Tibial artery (tissue), 4 donors: ENCODE data around the gene NEK4.
A peak's percentile ranks its signal among the peaks of the same experiment; 100 is the strongest.

Experiments used
- DNase-seq, 2 donors: peaks; one replicate each; pipeline ENCODE4 v3.0.0-alpha.2; 2019
- H3K27ac ChIP-seq, 2 donors: fragments of 200-600 bp; sonication (generic) in 1 of 2; 1 replicate in 1 of 2; 2 replicates in 1 of 2; pipeline ENCODE4 v1.5.1; 2018 to 2019; ENCODE audit warnings: mild to moderate bottlenecking in 1 of 2
- H3K27me3 ChIP-seq, 2 donors: fragments of 200-600 bp; sonication (generic) in 1 of 2; one replicate each; pipeline versions ENCODE4 v1.5.1 to v1.6.0; 2016 to 2019
- H3K36me3 ChIP-seq, 3 donors: fragments of 200-600 bp; sonication (generic) in 2 of 3; one replicate each; pipeline ENCODE4 v1.5.1; 2016 to 2019; ENCODE audit warnings: mild to moderate bottlenecking in 2 of 3
- H3K4me1 ChIP-seq, 4 donors: fragments of 200-600 bp; sonication (generic) in 2 of 4; 1 replicate in 3 of 4; 2 replicates in 1 of 4; pipeline ENCODE4 v1.5.1; 2016 to 2019
- H3K4me3 ChIP-seq, 2 donors: fragments of 200-600 bp; sonication (generic) in 1 of 2; 1 replicate in 1 of 2; 2 replicates in 1 of 2; pipeline ENCODE4 v1.5.1; 2018 to 2019; ENCODE audit warnings: mild to moderate bottlenecking in 2 of 2
- H3K9me3 ChIP-seq, 3 donors: fragments of 200-600 bp; sonication (generic) in 1 of 3; one replicate each; pipeline ENCODE4 v1.5.1; 2016 to 2019
- intact Hi-C: fragments of 100-400 bp; cut with DNase I; formaldehyde crosslinking; loops from one replicate; pipeline ENCODE4 v1.15.0; 2023; ENCODE audit warnings: low total_unique reads
- TF ChIP-seq, protein P1 (sequence below), 2 experiments: fragments of 200-600 bp in 1 of 2; fragments of 450-650 bp in 1 of 2; IDR thresholded peaks; one replicate each; pipeline ENCODE4 v1.5.1; 2017 to 2019; ENCODE audit warnings: antibody characterized with exemption in 2 of 2, mild to moderate bottlenecking in 1 of 2, moderate library complexity in 1 of 2

NEK4 gene

DNA sequence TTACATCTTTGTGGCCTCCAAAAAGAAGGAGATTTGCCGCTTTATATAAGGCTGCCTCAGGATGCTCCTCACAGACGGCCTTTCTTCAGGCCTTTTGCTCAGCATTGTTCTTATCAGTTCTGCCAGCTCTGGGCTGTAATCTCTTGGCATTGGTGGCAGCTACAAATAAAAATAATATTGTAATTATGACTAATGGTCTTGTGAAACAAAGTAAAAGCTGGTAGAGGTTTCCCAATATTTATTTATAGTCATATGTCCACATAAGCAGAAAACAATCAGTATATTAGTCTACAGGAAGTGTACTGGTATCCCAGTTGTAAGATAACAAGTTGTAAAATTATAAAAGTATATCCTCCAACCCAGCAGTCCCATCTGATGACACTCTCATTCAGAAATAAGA lies 7.3 kb downstream of the NEK4 start:
- intact Hi-C loops: no loop called here
- TF ChIP-seq, protein P1, sequence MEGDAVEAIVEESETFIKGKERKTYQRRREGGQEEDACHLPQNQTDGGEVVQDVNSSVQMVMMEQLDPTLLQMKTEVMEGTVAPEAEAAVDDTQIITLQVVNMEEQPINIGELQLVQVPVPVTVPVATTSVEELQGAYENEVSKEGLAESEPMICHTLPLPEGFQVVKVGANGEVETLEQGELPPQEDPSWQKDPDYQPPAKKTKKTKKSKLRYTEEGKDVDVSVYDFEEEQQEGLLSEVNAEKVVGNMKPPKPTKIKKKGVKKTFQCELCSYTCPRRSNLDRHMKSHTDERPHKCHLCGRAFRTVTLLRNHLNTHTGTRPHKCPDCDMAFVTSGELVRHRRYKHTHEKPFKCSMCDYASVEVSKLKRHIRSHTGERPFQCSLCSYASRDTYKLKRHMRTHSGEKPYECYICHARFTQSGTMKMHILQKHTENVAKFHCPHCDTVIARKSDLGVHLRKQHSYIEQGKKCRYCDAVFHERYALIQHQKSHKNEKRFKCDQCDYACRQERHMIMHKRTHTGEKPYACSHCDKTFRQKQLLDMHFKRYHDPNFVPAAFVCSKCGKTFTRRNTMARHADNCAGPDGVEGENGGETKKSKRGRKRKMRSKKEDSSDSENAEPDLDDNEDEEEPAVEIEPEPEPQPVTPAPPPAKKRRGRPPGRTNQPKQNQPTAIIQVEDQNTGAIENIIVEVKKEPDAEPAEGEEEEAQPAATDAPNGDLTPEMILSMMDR (IDR thresholded peaks at IDR 0.05): no peak
- peak overlapping the region in 1 of 2 donors; percentile 26 for H3K27ac ChIP-seq

DNA sequence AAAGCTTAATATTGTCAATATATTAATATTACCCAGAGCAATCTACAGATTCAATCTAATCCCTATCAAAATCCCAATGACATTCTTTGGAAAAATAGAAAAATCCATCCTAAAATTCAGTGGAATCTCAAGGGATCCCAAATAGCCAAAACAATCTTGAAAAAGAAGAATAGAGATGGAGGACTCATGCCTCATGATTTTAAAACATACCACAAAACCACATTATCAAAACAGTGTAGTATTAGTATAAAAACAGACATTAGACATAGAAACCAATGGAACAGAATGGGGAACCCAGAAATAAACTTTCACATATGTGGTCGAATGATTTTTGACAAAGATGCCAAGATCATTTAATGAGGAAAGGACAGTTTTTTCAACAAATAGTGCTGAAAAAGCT lies 14.6 kb downstream of the NEK4 start:
- Histone ChIP-seq H3K4me1 (no peaks in the 10 kb centered on the region), H3K36me3 (peaks cover 54 to 81% (median 59%) of the 10 kb centered on the region in 3 donors), H3K27me3 (no peaks in the 10 kb centered on the region), H3K9me3 (no peaks in the 10 kb centered on the region), H3K27ac (no peak overlapping the region), H3K4me3 (no peak overlapping the region)
- no peak for DNase-seq
- TF ChIP-seq, protein P1 (IDR thresholded peaks at IDR 0.05): no peak
- intact Hi-C loops: no loop called here

More for the DNA sequence above, 7.3 kb downstream of the NEK4 start:
- H3K27me3 ChIP-seq: no peaks in the 10 kb centered on the region
- DNase-seq: no peak
- no peak overlapping the region for H3K4me3 ChIP-seq
- peaks cover 0 to 16% (median 0%) of the 10 kb centered on the region in 4 donors for H3K4me1 ChIP-seq
- H3K36me3 ChIP-seq: peaks cover 57 to 94% (median 71%) of the 10 kb centered on the region in 3 donors
- H3K9me3 ChIP-seq: no peaks in the 10 kb centered on the region

DNA sequence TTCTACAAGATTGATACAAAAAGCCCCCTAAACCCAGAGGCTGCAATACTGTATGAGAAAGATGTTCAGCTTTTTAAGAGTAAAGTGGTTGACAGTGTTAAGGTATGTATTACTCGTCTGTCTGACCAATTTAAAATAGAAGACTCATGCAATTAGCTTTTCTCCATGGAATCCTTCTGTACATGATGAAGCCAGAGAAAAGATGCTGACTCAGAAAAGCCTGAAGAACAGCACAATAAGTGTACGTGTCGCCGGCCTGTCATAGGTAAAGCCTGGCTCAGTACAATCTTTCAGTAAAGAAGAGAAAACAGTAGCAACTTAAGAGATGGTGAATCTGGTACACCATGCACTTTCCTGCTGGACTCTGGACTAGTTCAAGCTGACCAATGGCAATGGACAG lies 16.4 kb downstream of the NEK4 start:
- H3K36me3 ChIP-seq: peaks cover 60 to 81% (median 65%) of the 10 kb centered on the region in 3 donors
- H3K27ac ChIP-seq: no peak overlapping the region
- TF ChIP-seq, protein P1 (IDR thresholded peaks at IDR 0.05): no peak
- intact Hi-C loops: no loop called here
- H3K27me3 ChIP-seq: no peaks in the 10 kb centered on the region
- DNase-seq: no peak
- no peaks in the 10 kb centered on the region for H3K4me1 ChIP-seq
- H3K4me3 ChIP-seq: no peak overlapping the region
- H3K9me3 ChIP-seq: no peaks in the 10 kb centered on the region

DNA sequence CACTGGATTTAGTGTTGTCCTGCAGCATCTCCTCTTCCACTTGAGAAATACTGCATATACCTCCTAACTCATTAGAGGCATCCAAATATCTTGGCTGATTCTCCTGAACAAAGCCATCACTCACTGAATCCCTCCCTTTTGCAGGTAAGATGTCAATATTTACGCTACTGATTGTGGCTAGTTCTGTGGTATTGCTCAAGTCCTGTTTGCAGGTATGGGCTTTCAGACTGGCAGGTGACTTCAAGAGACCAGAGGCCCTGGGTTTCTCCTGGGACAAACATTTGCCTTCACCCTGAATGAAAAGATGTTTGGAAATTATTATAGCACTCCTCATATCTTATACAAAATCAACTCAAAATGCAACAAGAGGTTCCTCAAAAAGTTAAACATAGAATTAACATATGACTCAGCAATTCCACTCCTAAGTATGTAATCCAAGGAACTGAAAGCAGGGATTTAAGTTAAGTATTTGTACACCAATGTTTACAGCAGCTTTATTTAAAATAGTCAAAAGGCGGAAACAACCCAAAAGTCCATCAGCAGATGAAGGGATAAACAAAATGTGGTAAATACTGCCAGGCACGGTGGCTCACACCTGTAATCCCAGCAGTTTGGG lies 18.6 kb downstream of the NEK4 start:
- Histone ChIP-seq H3K9me3 (no peaks in the 10 kb centered on the region), H3K27ac (no peak overlapping the region), H3K4me3 (no peak overlapping the region), H3K36me3 (peaks cover 60 to 83% (median 61%) of the 10 kb centered on the region in 3 donors), H3K27me3 (no peaks in the 10 kb centered on the region), H3K4me1 (no peaks in the 10 kb centered on the region)
- intact Hi-C loops: no loop called here
- TF ChIP-seq, protein P1 (IDR thresholded peaks at IDR 0.05): no peak
- DNase-seq: no peak

DNA sequence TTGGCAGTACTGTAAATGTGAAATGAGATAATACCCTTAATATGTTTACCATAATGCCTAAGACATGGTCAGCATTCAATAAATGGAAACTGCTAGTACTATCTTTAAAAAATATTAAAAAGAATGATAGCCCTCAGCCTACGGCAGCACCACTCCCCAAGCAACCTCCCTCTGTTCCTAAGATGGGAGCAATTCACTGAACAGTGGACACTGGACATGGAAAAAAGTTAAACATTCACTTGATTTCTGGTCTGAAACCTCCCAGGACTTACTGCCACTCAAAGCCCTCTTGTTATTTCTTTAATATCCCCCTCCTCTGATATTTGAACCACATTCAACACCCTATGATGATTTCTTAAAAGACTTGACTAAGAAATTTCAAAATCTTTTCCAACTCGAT lies 27.0 kb downstream of the NEK4 start:
- DNase-seq: no peak
- H3K27me3 ChIP-seq: no peaks in the 10 kb centered on the region
- TF ChIP-seq, protein P1 (IDR thresholded peaks at IDR 0.05): no peak
- H3K36me3 ChIP-seq: peaks cover 56 to 98% (median 87%) of the 10 kb centered on the region in 3 donors
- H3K9me3 ChIP-seq: no peaks in the 10 kb centered on the region
- H3K27ac ChIP-seq: no peak overlapping the region
- no peak overlapping the region for H3K4me3 ChIP-seq
- intact Hi-C loops: loop anchor here (2.0 to 5.0 kb wide), 2 partner anchors 189 to 329 kb away; no protein-coding TSS in a partner anchor
- no peaks in the 10 kb centered on the region for H3K4me1 ChIP-seq
